B cell (primary cell): ENCODE data around the gene PGAM1. TPM values are rescaled to one million over a fixed set of nuclear protein-coding genes. Genes with fewer than 3 reads are reported as not detected.

Source experiments
- ATAC-seq: fragments of 200-7000 bp; cut with Tn5 transposase; one replicate; pipeline ENCODE4 v1.10.0; 2021; ENCODE audit warnings: low read depth, mild to moderate bottlenecking, moderate number of reproducible peaks, moderate library complexity
- CTCF ChIA-PET: fragments of 350-600 bp; sonication (Branson Sonifier 250); formaldehyde crosslinking; loops from one replicate; lab custom pipeline; 2021; ENCODE audit warnings: antibody characterized with exemption, inconsistent platforms; lab: Charles Lee
- POLR2A ChIA-PET: fragments of 350-600 bp; sonication (Branson Sonifier 250); formaldehyde crosslinking; loops from one replicate; lab custom pipeline; 2021; ENCODE audit warnings: antibody characterized with exemption; lab: Charles Lee
- DNase-seq: peaks from one replicate; pipeline ENCODE4 v3.0.0; 2013
- H2AFZ ChIP-seq: 2 replicates; pipeline ENCODE4 v1.6.1; 2012; ENCODE audit warnings: mild to moderate bottlenecking, low read depth, low read length; ENCODE audit not compliant: insufficient read depth, poor library complexity, severe bottlenecking
- H3K27ac ChIP-seq, 2 donors: 1 replicate in 1 of 2; 2 replicates in 1 of 2; pipeline ENCODE4 v1.5.1; 2012 to 2013; ENCODE audit warnings: low read length in 2 of 2, mild to moderate bottlenecking in 2 of 2, moderate library complexity in 1 of 2
- H3K27me3 ChIP-seq, 4 experiments: fragments of 200-600 bp in 1 of 4; sonication (generic) in 1 of 4; replicated peaks in 1 of 4; 1 replicate in 2 of 4; 2 replicates in 2 of 4; pipeline versions ENCODE4 v1.6.1 to v1.7.0; 2013 to 2016; ENCODE audit warnings: low read length in 3 of 4, mild to moderate bottlenecking in 2 of 4, mixed read lengths in 1 of 4, moderate library complexity in 1 of 4; ENCODE audit not compliant: insufficient read depth in 4 of 4, control insufficient read depth in 3 of 4; ENCODE audit errors: control extremely low read depth in 1 of 4
- H3K36me3 ChIP-seq, 2 experiments: replicated peaks in 1 of 2; 1 replicate in 1 of 2; 2 replicates in 1 of 2; pipeline versions ENCODE4 v1.6.1 to v1.7.1; 2013; ENCODE audit warnings: low read length in 1 of 2; ENCODE audit not compliant: insufficient read depth in 2 of 2, control insufficient read depth in 1 of 2; ENCODE audit errors: control extremely low read depth in 1 of 2, extremely low read depth in 1 of 2
- H3K4me1 ChIP-seq, 2 donors: fragments of 200-600 bp in 1 of 2; sonication (generic) in 1 of 2; 1 replicate in 1 of 2; 2 replicates in 1 of 2; pipeline versions ENCODE4 v1.5.1 to v1.6.1; 2013 to 2017; ENCODE audit warnings: low read length in 2 of 2; ENCODE audit not compliant: control insufficient read depth in 2 of 2, insufficient read depth in 2 of 2
- H3K4me2 ChIP-seq: replicated peaks from 2 replicates; pipeline ENCODE3; 2012; ENCODE audit warnings: mild to moderate bottlenecking, low read depth, low read length; ENCODE audit not compliant: poor library complexity, severe bottlenecking
- H3K4me3 ChIP-seq, 5 experiments: fragments of 200-600 bp in 1 of 5; sonication (generic) in 1 of 5; 1 replicate in 3 of 5; 2 replicates in 2 of 5; pipeline versions ENCODE4 v1.5.1 to v1.7.0; 2011 to 2016; ENCODE audit warnings: low read length in 4 of 5, mild to moderate bottlenecking in 4 of 5, low read depth in 2 of 5, control low read depth in 1 of 5, moderate library complexity in 1 of 5; ENCODE audit not compliant: insufficient read depth in 1 of 5; ENCODE audit errors: control extremely low read depth in 1 of 5, extremely low read depth in 1 of 5
- H3K79me2 ChIP-seq: fragments of 200-600 bp; sonication (generic); one replicate; pipeline ENCODE4 v1.6.0; 2016; ENCODE audit warnings: low read length; ENCODE audit not compliant: control insufficient read depth, insufficient read depth
- H3K9ac ChIP-seq: fragments of 200-600 bp; sonication (generic); 2 replicates; pipeline ENCODE4 v1.6.1; 2017; ENCODE audit warnings: mild to moderate bottlenecking, low read length, moderate library complexity
- H3K9me3 ChIP-seq, 3 donors: one replicate each; pipeline versions ENCODE4 v1.6.1 to v1.7.1; 2013; ENCODE audit warnings: low read length in 2 of 3; ENCODE audit not compliant: control insufficient read depth in 2 of 3, insufficient read depth in 1 of 3; ENCODE audit errors: control extremely low read depth in 1 of 3
- H4K20me1 ChIP-seq: 2 replicates; pipeline ENCODE4 v1.6.0; 2012; ENCODE audit warnings: mild to moderate bottlenecking, low read length; ENCODE audit not compliant: insufficient read depth, control insufficient read depth, poor library complexity, severe bottlenecking
- H3K27ac Mint-ChIP-seq: one replicate; pipeline ENCODE4 v1.8.0; 2021; ENCODE audit warnings: mixed read lengths
- H3K27me3 Mint-ChIP-seq: one replicate; pipeline ENCODE4 v1.8.0; 2021; ENCODE audit warnings: mixed read lengths
- H3K4me1 Mint-ChIP-seq: one replicate; pipeline ENCODE4 v1.8.0; 2021; ENCODE audit warnings: mixed read lengths
- H3K4me3 Mint-ChIP-seq: one replicate; pipeline ENCODE4 v1.8.0; 2021; ENCODE audit warnings: mixed read lengths
- H3K9me3 Mint-ChIP-seq: one replicate; pipeline ENCODE4 v1.8.0; 2022; ENCODE audit warnings: mixed read lengths; ENCODE audit not compliant: insufficient read depth
- CTCF ChIP-seq: fragments of 200-600 bp; IDR thresholded peaks from one replicate; pipeline ENCODE4 v1.8.0; 2022; ENCODE audit warnings: antibody characterized with exemption, mild to moderate bottlenecking
- EZH2 ChIP-seq: IDR thresholded peaks from 2 replicates; pipeline ENCODE4 v1.6.1; 2012; ENCODE audit warnings: borderline replicate concordance, low read depth, mild to moderate bottlenecking, moderate library complexity, low read length; ENCODE audit not compliant: insufficient read depth, poor library complexity, severe bottlenecking
- WGBS: methylation state at CpG from one replicate; pipeline ENCODE4 v1.1.5; 2013; ENCODE audit warnings: missing lambda C conversion rate; ENCODE audit not compliant: insufficient coverage; 5-methylcytosine and 5-hydroxymethylcytosine counted together
- intact Hi-C: fragments of 100-400 bp; cut with micrococcal nuclease; formaldehyde crosslinking; loops from one replicate; pipeline ENCODE4 v1.10.0; 2022
- polyA plus RNA-seq: library from polyadenylated mRNA; depleted of rRNA; stranded (reverse); fragments of >200 nt; gene quantifications from 2 replicates; pipeline ENCODE4 v1.2.3, GENCODE V29; 2012
- total RNA-seq, 2 donors: library from RNA; stranded (reverse); fragments of 120-200 nt in 1 of 2; gene quantifications; 1 replicate in 1 of 2; 2 replicates in 1 of 2; pipeline versions ENCODE4 v1.2.3 to v1.2.4, GENCODE V29; 2013 to 2022

PGAM1 gene
- total and polyA plus RNA-seq, 2 donors (not counting 1 experiment from before 2014, with no cell fraction given): 48.7 to 83.4 TPM

GRCh38 chr10:97464226-97464625 is 38.2 kb downstream of the PGAM1 start:
- H3K36me3 ChIP-seq: peaks cover 26 to 92% of the 10 kb centered on the region in 2 experiments
- H4K20me1 ChIP-seq: no peaks in the 10 kb centered on the region
- H3K4me2 ChIP-seq: no peak overlapping the region
- no peak overlapping the region for H3K4me3 ChIP-seq
- H3K4me1 ChIP-seq: no peaks in the 10 kb centered on the region
- no peak overlapping the region for H3K27ac ChIP-seq
- Mint-ChIP-seq H3K27me3 (no peaks in the 10 kb centered on the region), H3K4me3 (no peak overlapping the region), H3K27ac (peak overlapping the region; percentile 17), H3K4me1 (no peaks in the 10 kb centered on the region), H3K9me3 (no peaks in the 10 kb centered on the region)
- DNase-seq (no peak), ATAC-seq (no peak)
- no peaks in the 10 kb centered on the region for H3K9me3 ChIP-seq
- H3K9ac ChIP-seq: no peak overlapping the region
- no peaks in the 10 kb centered on the region for H3K79me2 ChIP-seq
- POLR2A ChIA-PET: no interaction called here
- no peaks in the 10 kb centered on the region for H3K27me3 ChIP-seq
- intact Hi-C loops: no loop called here
- CTCF ChIA-PET: interaction anchor here (0.6 to 8.4 kb wide), 8 partner anchors 11 to 428 kb away, joined by 3 to 96 read pairs (median 4); no protein-coding TSS in a partner anchor
- no peak overlapping the region for H2AFZ ChIP-seq
- TF ChIP-seq EZH2 (no peak), CTCF (no peak)
- 94% methylated on average over 1 of the region's 1 CpG for WGBS

GRCh38 chr10:97465982-97466381 is 40.0 kb downstream of the PGAM1 start:
- no peak overlapping the region for H3K27ac ChIP-seq
- Mint-ChIP-seq H3K27me3 (no peaks in the 10 kb centered on the region), H3K27ac (no peak overlapping the region), H3K4me3 (no peak overlapping the region), H3K9me3 (no peaks in the 10 kb centered on the region), H3K4me1 (no peaks in the 10 kb centered on the region)
- ChIA-PET CTCF (interaction anchor here (0.9 to 8.4 kb wide), 5 partner anchors 9 to 1025 kb away, joined by 3 to 96 read pairs (median 3); no protein-coding TSS in a partner anchor), POLR2A (no interaction called here)
- H4K20me1 ChIP-seq: no peaks in the 10 kb centered on the region
- H3K4me3 ChIP-seq: no peak overlapping the region
- H3K4me2 ChIP-seq: no peak overlapping the region
- TF ChIP-seq EZH2 (no peak), CTCF (no peak)
- H3K9me3 ChIP-seq: no peaks in the 10 kb centered on the region
- no peak overlapping the region for H3K9ac ChIP-seq
- no peaks in the 10 kb centered on the region for H3K79me2 ChIP-seq
- no peaks in the 10 kb centered on the region for H3K27me3 ChIP-seq
- intact Hi-C loops: no loop called here
- WGBS: 96% methylated on average over 6 of the region's 7 CpGs
- H3K4me1 ChIP-seq: no peaks in the 10 kb centered on the region
- no peak for ATAC-seq
- DNase-seq: no peak
- no peak overlapping the region for H2AFZ ChIP-seq
- peaks cover 19 to 92% of the 10 kb centered on the region in 2 experiments for H3K36me3 ChIP-seq
